ENCODE measurements around the gene NUMB.

DNA sequence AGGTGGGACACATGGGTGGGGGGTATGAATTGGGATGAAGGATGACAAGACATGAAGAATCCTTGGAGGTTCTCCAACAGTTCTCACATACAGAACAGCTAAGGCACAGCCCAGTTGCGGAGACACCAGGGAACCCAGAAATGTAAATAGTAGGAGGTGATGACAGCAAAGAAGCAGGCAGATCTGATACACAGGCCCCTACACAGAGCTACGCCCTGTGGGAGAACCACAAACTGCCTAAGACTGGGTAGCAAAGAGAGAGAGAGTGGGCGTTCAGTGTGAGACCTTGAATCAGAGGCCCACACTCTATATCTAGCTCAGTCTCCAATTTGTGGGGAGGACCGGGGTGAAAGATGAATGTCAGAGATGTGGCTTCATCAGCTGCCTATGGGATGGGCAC, 9.5 kb upstream of the NUMB start:
- TF ChIP-seq, protein P1, sequence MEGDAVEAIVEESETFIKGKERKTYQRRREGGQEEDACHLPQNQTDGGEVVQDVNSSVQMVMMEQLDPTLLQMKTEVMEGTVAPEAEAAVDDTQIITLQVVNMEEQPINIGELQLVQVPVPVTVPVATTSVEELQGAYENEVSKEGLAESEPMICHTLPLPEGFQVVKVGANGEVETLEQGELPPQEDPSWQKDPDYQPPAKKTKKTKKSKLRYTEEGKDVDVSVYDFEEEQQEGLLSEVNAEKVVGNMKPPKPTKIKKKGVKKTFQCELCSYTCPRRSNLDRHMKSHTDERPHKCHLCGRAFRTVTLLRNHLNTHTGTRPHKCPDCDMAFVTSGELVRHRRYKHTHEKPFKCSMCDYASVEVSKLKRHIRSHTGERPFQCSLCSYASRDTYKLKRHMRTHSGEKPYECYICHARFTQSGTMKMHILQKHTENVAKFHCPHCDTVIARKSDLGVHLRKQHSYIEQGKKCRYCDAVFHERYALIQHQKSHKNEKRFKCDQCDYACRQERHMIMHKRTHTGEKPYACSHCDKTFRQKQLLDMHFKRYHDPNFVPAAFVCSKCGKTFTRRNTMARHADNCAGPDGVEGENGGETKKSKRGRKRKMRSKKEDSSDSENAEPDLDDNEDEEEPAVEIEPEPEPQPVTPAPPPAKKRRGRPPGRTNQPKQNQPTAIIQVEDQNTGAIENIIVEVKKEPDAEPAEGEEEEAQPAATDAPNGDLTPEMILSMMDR (IDR thresholded peaks at IDR 0.05): no peak
- no peak for TF ChIP-seq POLR2A (IDR thresholded peaks at IDR 0.05)

Measured in adrenal gland (tissue), 5 donors.